GM21360 (cell line): ENCODE results near the gene RPP21.
"Not testable (repeated sequence)": the region's sequence is repeated elsewhere in the genome, so short reads cannot be mapped to it uniquely, and the experiment has no call there.

ENCODE experiments used
- ATAC-seq: cut with Tn5 transposase; IDR thresholded peaks from one replicate; pipeline ENCODE4 v1.9.1; 2021; ENCODE audit warnings: mild to moderate bottlenecking, moderate library complexity; ENCODE audit not compliant: unreplicated experiment

Gene RPP21

DNA sequence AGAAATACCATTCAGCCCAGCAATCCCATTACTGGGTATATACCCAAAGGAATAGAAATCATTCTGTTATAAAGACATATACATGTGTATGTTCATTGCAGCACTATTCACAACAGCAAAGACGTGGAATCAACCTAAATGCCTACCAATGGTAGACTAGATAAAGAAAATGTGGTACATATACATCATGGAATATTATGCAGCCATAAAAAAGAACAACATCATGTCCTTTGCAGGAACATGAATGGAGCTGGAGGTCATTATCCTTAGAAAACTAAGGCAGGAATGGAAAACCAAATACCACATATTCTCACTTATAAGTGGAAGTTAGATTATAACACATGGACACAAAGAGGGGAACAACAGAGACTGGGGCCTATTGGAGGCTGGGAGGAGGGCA, 24.3 kb downstream of the RPP21 start:
- ATAC-seq: not testable (repeated sequence)

DNA sequence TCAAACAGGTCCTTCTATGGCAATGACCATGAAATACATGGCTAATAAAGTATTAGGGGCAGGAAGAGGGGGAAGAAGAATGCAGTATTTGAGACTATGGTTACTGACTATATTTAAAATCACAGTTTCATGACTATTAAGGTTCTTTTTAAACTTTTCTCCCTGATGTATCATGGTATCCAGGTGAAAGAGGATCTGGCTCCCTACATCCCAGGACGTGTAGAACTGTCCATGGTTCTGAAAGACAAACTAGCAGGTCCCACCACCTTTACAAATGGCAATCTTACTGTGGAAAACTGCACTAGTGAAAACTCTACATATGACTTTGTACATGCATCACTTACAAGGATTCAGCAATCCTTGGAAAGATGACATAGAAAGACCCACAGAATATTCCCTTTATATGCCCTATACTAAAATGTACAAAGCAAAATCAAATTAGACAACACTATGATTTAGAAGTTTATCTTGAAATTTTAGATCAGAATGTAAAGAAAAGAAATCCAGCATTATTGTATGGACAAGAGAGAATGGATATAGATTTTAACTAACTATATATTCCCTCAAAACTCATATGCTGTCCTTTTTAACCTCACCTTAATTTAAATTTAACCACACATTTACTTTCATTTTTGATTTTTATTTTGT, 33.5 kb downstream of the RPP21 start:
- no peak for ATAC-seq

DNA sequence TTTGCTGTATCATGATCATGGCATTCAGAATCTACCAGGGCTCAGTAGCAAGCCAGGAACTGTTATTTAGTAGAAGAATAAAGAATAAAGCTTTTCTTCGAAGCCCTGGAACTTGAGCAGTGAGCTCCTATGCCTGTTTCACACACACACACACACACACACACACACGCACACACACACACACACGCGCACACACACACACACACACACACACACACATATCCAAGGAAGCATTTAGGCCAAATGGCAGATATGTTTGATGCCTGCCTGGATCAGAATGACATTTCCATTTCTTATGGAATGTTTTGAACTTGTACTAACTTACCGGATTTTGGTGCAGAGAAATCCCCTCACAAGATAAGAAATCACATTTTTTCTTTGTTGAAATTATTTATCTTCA, 35.5 kb downstream of the RPP21 start:
- ATAC-seq: no peak

DNA sequence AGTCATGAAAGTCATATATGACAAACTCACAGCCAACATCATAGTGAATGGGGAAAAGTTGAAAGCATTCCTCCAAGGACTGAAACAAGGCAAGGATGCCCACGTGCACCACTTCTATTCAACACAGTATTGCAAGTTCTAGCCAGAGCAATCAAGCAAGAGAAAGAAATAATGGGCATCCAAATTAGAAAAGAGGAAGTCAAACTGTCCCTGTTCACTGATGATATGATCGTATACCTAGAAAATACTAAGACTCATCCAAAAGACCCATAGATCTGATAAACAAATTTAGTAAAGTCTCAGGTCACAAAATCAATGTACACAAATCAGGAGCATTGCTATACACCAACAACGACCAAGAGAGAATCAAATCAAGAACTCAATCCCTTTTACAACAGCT, 41.2 kb downstream of the RPP21 start:
- no peak for ATAC-seq

DNA sequence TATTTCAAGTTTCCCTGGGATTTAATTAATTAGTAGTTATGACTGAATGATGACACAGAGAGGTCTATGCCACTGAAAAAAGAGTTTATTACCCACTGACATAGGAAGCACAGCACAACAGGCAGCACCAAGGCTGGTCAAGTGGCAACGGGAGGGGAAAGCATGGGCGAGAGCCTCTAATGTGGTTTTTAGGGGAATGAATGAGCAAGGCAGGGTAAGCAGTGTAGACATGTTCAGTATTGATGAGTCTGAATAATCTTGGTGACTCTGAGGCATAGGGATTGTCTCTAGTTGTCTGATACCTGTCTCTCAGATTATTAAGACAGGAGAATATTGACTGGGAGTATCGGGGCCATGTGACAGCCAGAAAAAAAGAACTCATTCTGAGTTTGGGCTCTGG, 46.3 kb downstream of the RPP21 start:
- no peak for ATAC-seq

DNA sequence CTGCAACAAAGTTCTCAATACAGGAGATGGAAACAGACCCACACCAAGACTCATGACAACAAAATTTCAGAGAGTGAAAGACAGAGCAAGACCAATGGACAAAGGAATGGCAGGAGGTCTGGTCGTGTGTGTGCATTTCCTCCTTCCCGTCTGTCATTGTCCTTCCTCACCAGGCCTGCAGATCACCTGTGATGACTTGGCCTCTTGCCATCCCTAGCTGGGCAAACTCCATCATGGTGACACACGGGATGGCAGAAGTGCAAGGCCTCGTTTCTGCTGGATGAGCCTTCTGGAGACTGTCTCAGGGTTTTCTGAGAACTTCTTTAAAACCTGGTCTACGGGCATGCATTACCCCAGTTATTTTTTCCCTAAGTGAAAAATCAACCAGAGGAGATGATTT, 49.2 kb downstream of the RPP21 start:
- no peak for ATAC-seq
